GM12874 (cell line): ENCODE results near the gene CEPT1.

Source experiments
- CTCF ChIP-seq: IDR thresholded peaks from 2 replicates; pipeline ENCODE4 v1.5.1; 2011; ENCODE audit warnings: low read depth, mild to moderate bottlenecking, control low read depth, low read length, moderate library complexity; ENCODE audit not compliant: insufficient read depth

CEPT1 gene

DNA sequence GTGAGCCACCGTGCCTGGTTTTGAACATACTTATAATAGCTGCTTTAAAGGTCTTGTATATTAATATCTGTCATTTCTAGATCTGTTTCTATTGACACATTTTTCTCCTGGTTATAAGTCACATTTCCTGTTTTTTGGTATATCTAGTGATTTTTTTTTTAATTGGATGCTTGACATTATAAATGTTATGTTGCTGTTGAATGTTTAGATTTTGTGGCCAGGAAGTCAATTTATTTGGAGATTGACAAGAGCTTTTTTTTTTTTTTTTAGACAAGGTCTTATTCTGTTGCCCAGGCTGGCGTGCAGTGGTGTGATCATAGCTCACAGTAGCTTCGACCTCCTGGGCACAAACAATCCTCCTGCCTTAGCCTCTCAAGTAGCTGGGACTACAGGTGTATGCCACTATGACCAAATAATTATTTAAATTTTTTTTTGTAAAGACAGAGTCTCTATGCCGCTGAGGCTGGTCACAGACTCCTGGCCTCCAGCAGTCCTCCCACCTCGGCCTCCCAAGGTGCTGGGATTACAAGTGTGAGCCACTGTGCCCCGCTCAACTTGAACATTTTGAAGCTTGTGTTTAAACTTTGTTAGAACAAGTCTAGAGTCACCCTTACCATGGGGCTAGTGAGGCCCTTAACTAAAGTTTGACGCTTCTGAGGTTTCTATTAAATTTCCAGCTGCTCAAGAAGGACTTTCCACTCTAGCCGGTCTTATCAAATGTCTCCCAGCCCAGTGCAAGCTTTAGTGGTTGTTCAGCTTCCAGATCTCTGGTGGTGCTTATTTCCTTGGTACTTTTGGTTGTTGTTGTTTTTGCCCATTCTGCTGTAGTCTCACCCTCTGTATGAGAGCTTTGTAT, 78.9 kb downstream of the CEPT1 start:
- no peak for TF ChIP-seq CTCF

- TF ChIP-seq CTCF: no peak
Measured at GRCh38 chr1:111219557-111220286, 79.7 kb downstream of the CEPT1 start.

GRCh38 chr1:111220302-111220890, 80.4 kb downstream of the CEPT1 start:
- no peak for TF ChIP-seq CTCF

- no peak for TF ChIP-seq CTCF
Measured at GRCh38 chr1:111221276-111221632, 81.2 kb downstream of the CEPT1 start.

- TF ChIP-seq CTCF: 0 out of 2 replicates have a peak, but pooled peaks have one; percentile 3
Measured at GRCh38 chr1:111221633-111222291, 81.7 kb downstream of the CEPT1 start.

DNA sequence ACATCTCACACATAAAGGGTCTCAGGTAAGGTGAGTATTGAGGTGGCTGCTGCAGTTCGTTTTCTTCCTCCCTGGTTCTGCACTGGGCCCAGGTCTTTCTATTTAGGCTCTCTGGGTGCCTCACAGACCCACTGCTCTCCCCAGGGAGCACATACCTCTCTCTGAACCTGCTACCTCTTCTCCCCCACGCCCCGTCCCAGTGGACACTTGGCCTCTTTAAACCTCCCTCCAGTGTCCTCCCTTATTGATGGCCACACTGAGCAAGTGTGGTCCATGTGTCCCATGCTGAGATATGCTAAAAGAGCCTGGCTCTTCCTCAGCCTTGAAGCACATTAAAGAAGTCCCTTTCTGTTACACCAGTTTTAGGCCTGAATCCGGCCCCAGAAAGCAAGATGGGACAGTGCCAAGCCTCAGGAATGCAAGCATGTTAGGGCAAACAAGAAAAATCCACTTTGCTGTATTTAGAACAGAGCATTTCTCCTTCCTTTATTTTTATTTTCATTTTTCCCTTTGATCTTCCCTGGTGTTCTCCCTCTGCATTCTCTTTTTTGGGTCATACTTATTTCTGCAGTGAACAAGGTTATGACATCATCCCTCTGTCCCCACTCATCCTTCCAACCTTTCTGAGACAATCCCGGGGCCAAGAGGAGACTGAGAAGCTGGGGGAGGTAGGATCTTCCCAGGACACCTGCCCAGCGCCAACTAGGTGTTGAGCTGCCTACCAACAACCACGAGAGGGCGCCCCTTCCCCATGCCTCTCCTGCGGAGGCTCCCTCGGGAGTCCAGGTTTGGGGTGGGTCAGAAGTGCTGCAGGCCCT, 82.5 kb downstream of the CEPT1 start:
- TF ChIP-seq CTCF: peak; percentile 90
